Body of pancreas (tissue), 4 donors: ENCODE data around the gene TXN2. TPM values are rescaled to one million over a fixed set of nuclear protein-coding genes. Genes with fewer than 3 reads are reported as not detected.
A peak's percentile ranks its signal among the peaks of the same experiment; 100 is the strongest.
"Not testable (repeated sequence)": the region's sequence is repeated elsewhere in the genome, so short reads cannot be mapped to it uniquely, and the experiment has no call there.

Source experiments
- ATAC-seq: fragments of 150-250 bp; one replicate; pipeline ENCODE4 v1.9.1; 2016
- DNase-seq, 4 donors: peaks; one replicate each; pipeline ENCODE4 v3.0.0-alpha.2; 2019
- H3K27ac ChIP-seq, 4 donors: fragments of 200-600 bp; sonication (generic); 1 replicate in 3 of 4; 2 replicates in 1 of 4; pipeline versions ENCODE4 v1.5.1 to v1.6.1; 2016 to 2019; ENCODE audit warnings: mild to moderate bottlenecking in 1 of 4, mixed read lengths in 1 of 4, moderate library complexity in 1 of 4
- H3K27me3 ChIP-seq, 2 donors: fragments of 200-600 bp; sonication (generic); one replicate each; pipeline ENCODE4 v1.6.0; 2016; ENCODE audit warnings: mild to moderate bottlenecking in 1 of 2
- H3K36me3 ChIP-seq, 2 donors: fragments of 200-600 bp; sonication (generic); replicated peaks in 1 of 2; 2 replicates each; pipeline ENCODE4 v1.5.1; 2016; ENCODE audit warnings: low read depth in 2 of 2; ENCODE audit not compliant: insufficient read depth in 1 of 2
- H3K4me1 ChIP-seq: fragments of 200-600 bp; sonication (generic); one replicate; pipeline ENCODE4 v1.6.0; 2016
- H3K4me3 ChIP-seq, 2 donors: fragments of 200-600 bp; sonication (generic); 1 replicate in 1 of 2; 2 replicates in 1 of 2; pipeline ENCODE4 v1.5.1; 2016 to 2019
- H3K9me3 ChIP-seq, 3 donors: fragments of 200-600 bp; sonication (generic); 1 replicate in 2 of 3; 2 replicates in 1 of 3; pipeline ENCODE4 v1.5.1; 2016
- CTCF ChIP-seq, 7 experiments: fragments of 450-650 bp in 4 of 7; fragments of 200-600 bp in 3 of 7; sonication (generic) in 3 of 7; IDR thresholded peaks; one replicate each; pipeline ENCODE4 v1.5.1; 2016 to 2019; ENCODE audit warnings: antibody characterized with exemption in 7 of 7
- POLR2A ChIP-seq, 3 donors: fragments of 450-650 bp; IDR thresholded peaks; one replicate each; pipeline ENCODE4 v1.6.1; 2016; ENCODE audit warnings: antibody characterized with exemption in 3 of 3, mild to moderate bottlenecking in 2 of 3
- WGBS, 2 donors: methylation state at CpG; one replicate each; pipeline ENCODE4 v1.1.5; 2017; 5-methylcytosine and 5-hydroxymethylcytosine counted together
- intact Hi-C: fragments of 100-400 bp; cut with DNase I; formaldehyde crosslinking; loops from one replicate; pipeline ENCODE4 v1.15.1; 2023
- total RNA-seq, 2 donors: library from RNA; depleted of rRNA; stranded (reverse); fragments of >200 nt; gene quantifications; one replicate each; pipeline ENCODE4 v1.1.0, GENCODE V29; 2016

TXN2 gene
- total RNA-seq, 2 donors from 2014 or later: 27.0 to 44.5 TPM

GRCh38 chr22:36454916-36455570 lies 26.4 kb downstream of the TXN2 start:
- Histone ChIP-seq H3K4me1 (peaks cover 61% of the 10 kb centered on the region), H3K9me3 (no peaks in the 10 kb centered on the region), H3K27me3 (no peaks in the 10 kb centered on the region), H3K36me3 (no peaks in the 10 kb centered on the region), H3K27ac (peak overlapping the region; percentile 90 to 99 (median 93)), H3K4me3 (no peak overlapping the region)
- WGBS, 2 donors: 1 to 40% methylated on average over 1 to 50 of the region's 61 CpGs
- DNase-seq (peak; percentile 94 to 96 (median 96)), ATAC-seq (peak; percentile 72)
- peak; percentile 71 to 81 (median 76) for TF ChIP-seq POLR2A (IDR thresholded peaks at IDR 0.05)
- peak in 2 of 7 experiments; percentile 27 to 28 for TF ChIP-seq CTCF (IDR thresholded peaks at IDR 0.05)
- intact Hi-C loops: no loop called here

GRCh38 chr22:36453855-36454378 lies 27.5 kb downstream of the TXN2 start:
- H3K4me1 ChIP-seq: peaks cover 71% of the 10 kb centered on the region
- 93 to 97% methylated on average over 10 to 16 of the region's 16 CpGs for WGBS, 2 donors
- TF ChIP-seq POLR2A (IDR thresholded peaks at IDR 0.05): no peak
- TF ChIP-seq CTCF (IDR thresholded peaks at IDR 0.05): no peak
- intact Hi-C loops: no loop called here
- H3K27me3 ChIP-seq: no peaks in the 10 kb centered on the region
- no peak for ATAC-seq
- no peak overlapping the region for H3K4me3 ChIP-seq
- DNase-seq: no peak
- H3K9me3 ChIP-seq: no peaks in the 10 kb centered on the region
- no peaks in the 10 kb centered on the region for H3K36me3 ChIP-seq
- H3K27ac ChIP-seq: peak overlapping the region in 3 of 4 donors; percentile 91 to 99 (median 95)

GRCh38 chr22:36452978-36453607 lies 28.3 kb downstream of the TXN2 start:
- H3K27ac ChIP-seq: peak overlapping the region; percentile 87 to 99 (median 93)
- H3K4me3 ChIP-seq, H3K9me3 ChIP-seq, H3K27me3 ChIP-seq, ATAC-seq, intact Hi-C loops, H3K36me3 ChIP-seq: not testable (repeated sequence)
- peak in 1 of 4 donors; percentile 20 for DNase-seq
- 72 to 77% methylated on average over 5 of the region's 5 CpGs for WGBS, 2 donors
- H3K4me1 ChIP-seq: peaks cover 72% of the 10 kb centered on the region

- no peak for ATAC-seq
- Histone ChIP-seq H3K27me3 (no peaks in the 10 kb centered on the region), H3K4me1 (peaks cover 68% of the 10 kb centered on the region), H3K36me3 (no peaks in the 10 kb centered on the region), H3K9me3 (no peaks in the 10 kb centered on the region), H3K4me3 (no peak overlapping the region), H3K27ac (peak overlapping the region; percentile 87 to 99 (median 90))
- WGBS, 2 donors: 50 to 56% methylated on average over 8 to 9 of the region's 9 CpGs
- DNase-seq: no peak
- intact Hi-C loops: no loop called here
- no peak for TF ChIP-seq CTCF (IDR thresholded peaks at IDR 0.05)
- no peak for TF ChIP-seq POLR2A (IDR thresholded peaks at IDR 0.05)
These were observed 29.0 kb downstream of the TXN2 start for GRCh38 chr22:36452250-36452977.

GRCh38 chr22:36450923-36451322 lies 30.5 kb downstream of the TXN2 start:
- H3K9me3 ChIP-seq, ATAC-seq, H3K27me3 ChIP-seq, intact Hi-C loops, H3K36me3 ChIP-seq, H3K4me3 ChIP-seq: not testable (repeated sequence)
- Histone ChIP-seq H3K4me1 (peaks cover 63% of the 10 kb centered on the region), H3K27ac (peak overlapping the region; percentile 56 to 99 (median 90))
- WGBS, 2 donors: 81 to 82% methylated on average over 7 of the region's 7 CpGs
- peak in 2 of 4 donors; percentile 14 to 45 for DNase-seq
